GM19397 (cell line): ENCODE data around the gene AUP1.
A peak's percentile ranks its signal among the peaks of the same experiment; 100 is the strongest.

Experiments used
- ATAC-seq: cut with Tn5 transposase; IDR thresholded peaks from one replicate; pipeline ENCODE4 v1.9.1; 2021; ENCODE audit warnings: mild to moderate bottlenecking, moderate library complexity; ENCODE audit not compliant: unreplicated experiment

AUP1 gene

DNA sequence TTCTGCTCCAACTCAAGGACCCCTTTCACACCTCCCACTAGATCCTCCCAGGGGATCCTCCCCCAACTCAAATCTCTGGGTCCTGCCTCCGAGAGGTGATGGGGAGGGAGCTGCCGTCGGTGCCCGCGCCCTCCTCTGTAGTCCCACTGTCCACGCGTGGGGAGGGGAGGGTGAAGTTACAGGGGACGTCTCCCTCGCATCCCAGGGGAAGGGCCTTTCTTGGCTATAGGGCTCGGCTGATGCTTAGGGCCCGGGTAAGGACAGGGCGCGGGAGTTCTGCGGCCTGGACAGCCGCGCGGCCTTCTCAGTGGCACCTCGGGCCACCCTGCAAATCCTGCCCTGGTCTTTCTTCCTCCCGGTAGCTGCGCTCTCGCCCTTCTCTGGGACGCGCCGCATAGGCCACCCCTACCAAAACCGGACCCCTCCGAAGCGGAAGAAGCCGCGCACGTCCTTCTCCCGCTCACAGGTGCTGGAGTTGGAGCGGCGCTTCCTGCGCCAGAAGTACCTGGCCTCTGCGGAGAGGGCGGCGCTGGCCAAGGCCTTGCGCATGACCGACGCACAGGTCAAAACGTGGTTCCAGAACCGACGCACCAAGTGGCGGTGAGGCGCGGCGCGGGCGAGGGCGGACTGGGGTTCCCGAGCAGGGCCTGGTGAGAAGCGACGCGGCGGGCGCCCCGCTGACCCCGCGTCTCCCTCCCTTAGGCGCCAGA lies 14.1 kb downstream of the AUP1 start:
- ATAC-seq: no peak

DNA sequence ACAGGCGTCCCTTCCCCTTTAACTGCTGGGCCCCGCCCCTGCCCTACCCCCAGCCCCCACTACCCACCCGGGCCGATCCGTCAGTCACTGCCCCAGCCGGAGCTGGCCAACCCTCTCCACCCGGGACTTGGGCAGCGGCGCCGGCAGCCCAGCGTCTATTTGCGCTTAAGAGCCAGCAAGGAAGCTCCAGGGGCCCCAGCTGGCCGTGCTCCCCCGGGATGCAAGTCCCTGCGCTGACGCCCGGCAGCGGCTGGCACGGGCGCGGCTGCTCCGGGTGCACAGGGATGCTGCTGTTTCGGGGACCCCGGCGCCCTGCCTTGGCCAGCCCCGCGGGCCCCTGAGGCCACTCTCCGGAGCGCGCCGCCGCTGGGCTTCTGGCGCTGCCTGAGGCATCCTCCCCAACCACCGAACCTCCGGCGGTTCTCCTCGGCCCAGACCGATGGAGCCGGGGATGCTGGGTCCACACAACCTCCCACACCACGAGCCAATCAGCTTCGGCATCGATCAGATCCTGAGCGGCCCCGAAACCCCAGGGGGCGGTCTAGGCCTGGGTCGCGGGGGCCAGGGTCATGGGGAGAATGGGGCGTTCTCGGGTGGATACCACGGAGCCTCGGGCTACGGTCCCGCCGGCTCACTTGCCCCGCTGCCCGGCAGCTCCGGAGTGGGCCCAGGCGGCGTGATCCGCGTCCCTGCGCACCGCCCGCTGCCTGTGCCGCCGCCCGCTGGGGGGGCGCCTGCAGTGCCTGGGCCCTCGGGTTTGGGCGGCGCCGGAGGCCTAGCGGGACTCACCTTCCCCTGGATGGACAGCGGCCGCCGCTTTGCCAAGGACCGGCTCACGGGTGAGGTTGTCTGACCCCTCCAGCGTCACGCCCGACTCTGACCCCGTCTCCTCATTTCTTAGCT lies 14.9 kb downstream of the AUP1 start, which contains the start of gene TLX2:
TSS of gene TLX2 (plus strand) at position 83 of the 903 bp plus-strand sequence. CDS start at position 440, 357 bp downstream.
- no peak for ATAC-seq

GRCh38 chr2:74513605-74514367 lies 15.7 kb downstream of the AUP1 start:
- ATAC-seq: no peak

DNA sequence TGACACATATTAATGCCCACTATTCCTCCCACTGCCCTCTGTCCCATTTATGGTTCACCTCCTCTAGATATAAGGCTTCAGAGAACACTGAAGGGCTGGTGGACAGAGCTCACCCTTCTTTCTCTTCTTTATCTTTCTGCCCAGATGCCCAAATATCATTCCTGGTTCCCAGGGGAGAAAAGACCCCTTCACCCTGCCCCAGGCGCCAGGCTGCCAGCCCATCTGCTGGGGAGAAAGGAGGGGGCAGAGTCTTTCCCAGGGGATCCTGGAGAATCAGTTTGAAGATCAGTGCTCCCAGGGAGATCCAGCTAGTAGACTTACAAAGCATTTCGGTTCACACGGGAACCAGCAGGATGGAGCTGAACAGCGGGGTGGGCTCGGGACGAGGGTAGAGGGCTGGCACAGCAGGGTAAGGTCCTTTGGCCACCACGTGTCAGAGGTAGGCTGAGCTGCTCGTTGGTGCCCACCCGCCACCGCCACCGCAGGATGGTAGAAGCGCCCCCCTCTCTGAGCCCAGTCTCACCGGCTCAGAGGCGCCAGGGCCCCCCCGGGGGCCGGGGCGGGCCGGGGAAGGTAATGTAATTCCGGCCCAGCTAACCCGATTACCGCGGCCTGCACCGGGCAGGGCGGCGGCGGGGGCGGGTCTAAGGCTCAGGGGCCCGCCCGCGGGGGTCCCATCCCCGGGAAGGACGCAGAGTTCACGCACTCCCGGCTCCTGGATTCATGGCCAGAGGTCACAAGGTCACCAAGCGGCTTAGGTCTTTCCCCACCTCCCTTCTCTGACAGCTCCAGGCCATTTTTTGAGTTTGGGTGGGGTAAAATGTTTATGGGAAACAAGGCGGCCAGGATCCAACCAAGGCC lies 16.5 kb downstream of the AUP1 start:
- ATAC-seq: no peak

DNA sequence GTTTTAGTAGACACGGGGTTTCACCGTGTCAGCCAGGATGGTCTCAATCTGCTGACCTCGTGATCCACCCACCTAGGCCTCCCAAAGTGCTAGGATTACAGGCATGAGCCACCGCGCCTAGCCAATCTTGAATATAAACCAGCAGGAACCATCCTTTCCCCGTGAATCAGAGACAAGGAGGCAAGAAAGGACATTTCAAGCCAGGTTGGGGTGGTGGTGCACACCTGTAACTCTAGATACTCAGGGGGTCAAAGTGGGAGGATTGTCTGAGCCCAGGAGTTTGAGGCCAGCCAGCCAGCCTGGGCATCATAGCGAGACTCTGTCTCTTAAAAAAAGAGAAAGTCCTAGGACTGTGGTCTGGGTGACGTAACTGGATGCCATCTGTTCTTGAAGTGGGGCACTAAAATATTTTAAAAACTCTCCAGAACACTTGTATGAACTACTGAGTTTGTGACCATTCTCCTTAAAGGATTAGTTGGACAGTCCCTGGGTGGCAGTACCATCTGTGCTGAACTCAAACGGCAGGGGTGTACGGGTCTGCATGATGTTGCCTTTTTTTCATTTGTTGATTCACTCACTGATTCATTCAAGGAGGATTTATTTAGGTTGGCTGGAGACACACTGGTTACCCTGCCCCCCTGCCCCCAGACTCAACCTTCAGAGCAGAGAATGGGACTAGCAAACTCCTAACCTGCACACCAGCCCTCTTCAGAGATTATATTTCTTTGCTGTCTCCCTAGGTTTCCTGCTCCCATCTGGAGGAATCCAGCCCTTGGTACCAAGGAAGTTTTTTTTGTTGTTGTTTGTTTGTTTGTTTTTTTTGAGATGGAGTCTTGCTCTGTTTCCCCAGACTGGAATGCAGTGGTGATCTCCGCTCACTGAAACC lies 18.2 kb downstream of the AUP1 start:
- no peak for ATAC-seq

DNA sequence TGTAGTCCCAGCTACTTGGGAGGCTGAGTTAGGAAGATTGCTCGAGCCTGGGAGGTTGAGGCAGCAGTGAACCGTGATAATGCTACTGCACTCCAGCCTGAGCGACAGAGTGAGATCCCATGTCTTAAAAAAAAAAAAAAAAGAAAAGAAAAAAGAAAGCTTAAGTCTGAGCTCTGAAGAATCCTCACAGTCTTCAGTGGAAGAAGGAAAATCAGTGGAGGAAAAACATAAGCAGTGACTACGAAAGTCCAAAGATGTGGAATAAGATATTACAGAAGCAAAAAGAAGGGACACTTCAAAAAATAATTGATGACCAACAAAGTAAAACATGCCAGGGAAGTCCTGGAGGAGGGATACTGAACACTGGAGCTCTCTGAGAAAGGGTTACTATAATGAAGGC lies 19.2 kb downstream of the AUP1 start:
- ATAC-seq: no peak

- ATAC-seq: peak; percentile 4
These were observed 21.5 kb downstream of the AUP1 start for GRCh38 chr2:74507926-74508520.

DNA sequence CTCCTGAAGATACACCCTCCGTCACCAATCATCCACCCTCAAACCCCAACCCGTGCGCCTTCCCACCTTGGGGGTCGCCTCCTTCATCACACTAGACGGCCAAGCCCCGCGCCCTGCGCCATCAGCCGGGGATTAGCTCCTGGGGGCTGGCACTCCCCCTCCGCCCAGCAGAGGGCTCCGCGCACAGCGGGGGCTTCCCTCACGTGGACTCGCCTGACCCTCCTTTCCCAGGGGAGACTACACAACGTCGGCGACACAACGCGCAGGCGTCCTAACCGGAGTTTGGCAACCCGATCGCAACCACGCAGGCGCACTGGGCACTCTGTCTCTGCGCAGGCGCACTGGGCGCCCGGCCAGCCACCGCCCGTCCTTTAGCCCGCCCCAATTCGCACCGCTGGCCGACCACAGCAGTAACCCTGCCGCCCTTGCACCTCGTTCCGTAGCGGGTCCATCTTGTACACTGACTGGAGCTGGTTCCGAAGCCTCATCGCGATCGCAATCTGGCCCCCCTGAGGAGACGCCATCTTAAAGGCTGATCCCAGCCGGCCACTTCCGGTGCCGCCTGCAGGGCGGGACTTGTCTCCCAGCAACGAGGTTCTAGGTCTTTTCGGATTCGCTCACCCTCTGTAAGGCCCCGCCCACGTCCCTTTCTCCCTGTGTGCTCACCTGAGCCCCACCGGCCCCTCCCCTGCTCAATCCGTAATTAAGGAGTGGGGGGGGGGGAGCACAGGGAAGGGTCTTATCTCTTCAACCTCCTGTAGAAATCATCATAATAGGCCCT lies 22.2 kb downstream of the AUP1 start, which contains the start of gene PCGF1:
TSS of gene PCGF1 (minus strand) at position 551 of the 781 bp plus-strand sequence. CDS start at position 524, 27 bp downstream.
- peak; percentile 81 for ATAC-seq

- ATAC-seq: no peak
These were observed 23.9 kb downstream of the AUP1 start for GRCh38 chr2:74505448-74506246.

- no peak for ATAC-seq
These were observed 24.9 kb downstream of the AUP1 start for GRCh38 chr2:74504591-74504990.

DNA sequence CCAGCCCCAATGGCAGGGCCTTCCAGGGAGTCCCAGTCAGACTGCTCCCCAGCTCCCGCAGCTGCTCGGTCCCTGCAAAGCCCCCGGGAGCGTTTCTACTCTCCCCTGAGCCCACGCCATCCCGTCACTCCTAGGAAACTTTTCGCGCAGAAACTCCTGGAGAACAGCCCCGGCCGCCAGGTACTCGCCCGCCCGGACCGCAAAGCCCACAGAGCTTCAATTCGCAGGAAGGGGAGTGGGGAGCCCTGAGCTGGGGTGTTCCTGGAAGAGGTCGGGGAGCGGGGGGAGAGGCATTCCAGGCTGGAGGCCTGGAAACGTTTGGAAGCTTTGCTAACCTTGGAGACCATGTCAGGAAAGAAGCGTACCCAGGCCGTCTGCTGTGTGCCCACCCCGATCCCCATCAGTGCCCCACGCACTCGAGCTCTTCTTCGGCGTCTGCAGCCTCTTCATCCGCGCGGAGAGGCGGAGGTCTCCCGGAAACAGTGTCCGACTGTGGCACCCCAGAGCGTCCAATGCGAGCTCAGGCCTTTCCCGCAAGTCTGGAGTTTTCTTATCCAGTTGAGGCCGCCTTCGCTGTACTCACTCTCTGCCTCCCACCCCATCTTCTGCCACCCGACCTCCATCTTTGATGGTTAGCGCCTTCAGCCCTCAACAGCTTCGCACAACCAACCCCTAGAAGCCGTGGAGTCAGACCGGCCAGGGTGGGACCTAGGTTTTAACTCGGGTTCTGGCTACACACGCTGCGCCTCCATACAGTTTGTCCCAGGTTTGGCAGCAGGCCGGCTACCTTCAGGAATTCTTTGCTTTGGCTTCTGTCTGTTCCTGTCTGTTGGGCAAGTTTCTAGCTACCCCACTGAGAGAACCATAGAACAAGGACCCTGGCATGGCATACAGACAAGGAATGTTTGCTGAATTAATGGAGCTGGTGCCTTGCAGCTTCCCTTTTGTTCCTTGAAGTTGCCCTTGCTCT lies 25.7 kb downstream of the AUP1 start:
- no peak for ATAC-seq

DNA sequence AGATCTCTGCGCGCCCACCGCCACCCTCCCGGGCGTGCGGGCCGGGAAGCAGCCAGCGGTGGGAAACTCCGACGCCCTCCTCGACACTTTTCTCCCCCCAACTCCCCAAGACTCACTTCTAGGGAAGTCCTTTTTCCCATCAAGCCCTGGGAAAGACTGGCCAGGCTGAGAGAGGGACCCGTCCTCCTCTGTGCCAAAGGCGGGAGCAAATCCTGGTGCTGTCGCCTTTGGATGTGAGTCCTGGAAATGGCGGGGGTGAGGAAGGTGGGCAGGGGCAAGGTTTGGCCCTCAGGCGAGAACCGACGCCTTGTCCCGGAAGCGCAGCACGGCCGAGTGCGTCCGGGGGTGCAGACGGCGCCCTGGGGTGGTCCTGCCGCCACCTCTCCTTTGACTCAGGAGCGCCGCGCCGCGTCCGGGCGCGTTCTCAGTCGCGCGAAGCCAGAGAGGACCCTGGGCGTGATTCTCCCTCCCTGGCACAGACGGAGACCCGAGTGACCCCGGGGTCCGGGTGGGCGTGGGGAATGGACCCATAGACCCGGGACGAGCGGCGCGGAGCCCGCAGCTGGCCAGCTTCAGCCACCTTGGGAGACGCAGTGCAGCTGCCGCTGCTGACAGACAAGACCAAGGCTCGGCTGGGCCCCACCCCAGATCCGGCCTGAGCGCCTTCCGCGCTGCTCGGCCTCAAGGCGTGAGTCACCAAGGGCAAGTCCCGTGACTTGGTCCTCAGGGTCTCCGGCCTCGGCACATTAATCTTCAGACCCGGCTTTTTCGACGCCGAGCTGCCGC lies 26.6 kb downstream of the AUP1 start:
- peak; percentile 37 for ATAC-seq

DNA sequence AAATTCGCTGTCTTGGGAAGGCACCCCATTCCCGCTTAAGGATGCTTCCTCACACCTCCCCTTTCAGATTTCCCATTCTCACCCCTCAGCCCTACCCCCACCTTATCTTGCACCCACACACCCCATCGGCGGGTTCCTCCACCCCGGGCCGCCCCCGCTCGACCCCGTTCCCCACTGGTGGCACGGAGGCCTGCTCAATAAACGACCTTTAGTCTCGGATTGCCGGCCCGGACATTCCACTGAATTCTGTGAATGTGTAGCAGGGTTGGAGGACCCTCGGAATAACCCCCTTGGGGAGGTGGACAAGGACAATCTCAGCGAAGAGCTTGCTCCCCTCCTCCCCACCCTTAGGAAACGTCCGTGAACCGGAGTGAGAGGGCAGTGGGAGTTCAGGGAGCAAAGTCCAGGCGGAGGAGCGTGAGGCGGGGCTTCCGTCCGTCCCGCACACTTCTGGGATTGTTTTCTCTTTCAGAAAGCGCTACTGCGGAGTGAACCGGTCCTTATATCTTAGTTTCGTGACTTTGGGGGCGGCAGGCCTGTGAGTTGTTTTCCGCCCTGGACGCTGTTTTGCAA lies 27.3 kb downstream of the AUP1 start:
- no peak for ATAC-seq

GRCh38 chr2:74501335-74502071 lies 28.0 kb downstream of the AUP1 start:
- no peak for ATAC-seq
